Stomach (tissue), 9 donors: ENCODE results near the gene LCN12. TPM values are rescaled to one million over a fixed set of nuclear protein-coding genes. Genes with fewer than 3 reads are reported as not detected.

Experiments used
- DNase-seq, 2 donors: peaks; one replicate each; pipeline versions ENCODE4 v3.0.0 to v3.0.0-alpha.2; 2013 to 2019
- H3K27ac ChIP-seq, 5 donors: fragments of 200-600 bp in 4 of 5; sonication (generic) in 4 of 5; one replicate each; pipeline ENCODE4 v1.5.1; 2013 to 2019; ENCODE audit warnings: mild to moderate bottlenecking in 1 of 5, moderate library complexity in 1 of 5
- H3K27me3 ChIP-seq, 3 donors: fragments of 200-600 bp; sonication (generic); one replicate each; pipeline ENCODE4 v1.5.1; 2017 to 2019; ENCODE audit warnings: mixed run types in 1 of 3
- H3K36me3 ChIP-seq, 4 donors: fragments of 200-600 bp; sonication (generic); 1 replicate in 3 of 4; 2 replicates in 1 of 4; pipeline ENCODE4 v1.5.1; 2016 to 2019
- H3K4me1 ChIP-seq, 4 donors: fragments of 200-600 bp; sonication (generic); one replicate each; pipeline ENCODE4 v1.5.1; 2016 to 2019
- H3K4me3 ChIP-seq, 4 donors: fragments of 200-600 bp; sonication (generic) in 3 of 4; one replicate each; pipeline ENCODE4 v1.5.1; 2016 to 2019; ENCODE audit warnings: mild to moderate bottlenecking in 1 of 4
- H3K9me3 ChIP-seq, 4 donors: fragments of 200-600 bp; sonication (generic); one replicate each; pipeline ENCODE4 v1.5.1; 2016 to 2019
- EP300 ChIP-seq: sonication (generic); formaldehyde crosslinking; IDR thresholded peaks from one replicate; pipeline ENCODE4 v1.6.1; 2017; ENCODE audit warnings: antibody characterized with exemption
- POLR2A ChIP-seq, 4 donors: fragments of 450-650 bp; IDR thresholded peaks; one replicate each; pipeline ENCODE4 v1.6.1; 2016; ENCODE audit warnings: antibody characterized with exemption in 4 of 4, control low read depth in 2 of 4, mild to moderate bottlenecking in 1 of 4, moderate library complexity in 1 of 4
- POLR2AphosphoS5 ChIP-seq, 3 donors: sonication (generic); formaldehyde crosslinking; IDR thresholded peaks; one replicate each; pipeline ENCODE4 v1.6.1; 2016; ENCODE audit warnings: antibody characterized with exemption in 3 of 3
- WGBS, 5 donors: extraction: QIAGEN DNeasy Blood & Tissue Kit in 3 of 5; methylation state at CpG; one replicate each; pipeline versions ENCODE4 v1.1.5 to v1.1.7; 2013 to 2018; 5-methylcytosine and 5-hydroxymethylcytosine counted together
- intact Hi-C: fragments of 100-400 bp; cut with DNase I; formaldehyde crosslinking; loops from one replicate; pipeline ENCODE4 v1.15.1; 2023; ENCODE audit warnings: low total_unique reads
- polyA plus RNA-seq, 3 donors: library from polyadenylated mRNA; stranded (reverse); fragments of 200-250 nt; gene quantifications; one replicate each; pipeline ENCODE4 v1.2.3, GENCODE V29; 2013
- total RNA-seq, 5 donors: library from RNA; depleted of rRNA; stranded (reverse); fragments of >200 nt; gene quantifications; one replicate each; pipeline versions ENCODE4 v1.1.0 to v1.2.3, GENCODE V29; 2014 to 2016
- TF ChIP-seq, protein P1 (sequence below), 7 experiments: fragments of 450-650 bp in 4 of 7; fragments of 200-600 bp in 3 of 7; sonication (generic) in 3 of 7; IDR thresholded peaks; one replicate each; pipeline ENCODE4 v1.5.1; 2016 to 2019; ENCODE audit warnings: antibody characterized with exemption in 7 of 7, control low read depth in 2 of 7, mild to moderate bottlenecking in 1 of 7
- donor health status: healthy with polysubstance abuse.
- donor health status: Bipolar disorder and iron deficiency.
- donor health status: healthy.

LCN12 gene
- total and polyA plus RNA-seq, 8 donors, result 0.73 to 6.3 (median 2.3) TPM; not detected in 3

DNA sequence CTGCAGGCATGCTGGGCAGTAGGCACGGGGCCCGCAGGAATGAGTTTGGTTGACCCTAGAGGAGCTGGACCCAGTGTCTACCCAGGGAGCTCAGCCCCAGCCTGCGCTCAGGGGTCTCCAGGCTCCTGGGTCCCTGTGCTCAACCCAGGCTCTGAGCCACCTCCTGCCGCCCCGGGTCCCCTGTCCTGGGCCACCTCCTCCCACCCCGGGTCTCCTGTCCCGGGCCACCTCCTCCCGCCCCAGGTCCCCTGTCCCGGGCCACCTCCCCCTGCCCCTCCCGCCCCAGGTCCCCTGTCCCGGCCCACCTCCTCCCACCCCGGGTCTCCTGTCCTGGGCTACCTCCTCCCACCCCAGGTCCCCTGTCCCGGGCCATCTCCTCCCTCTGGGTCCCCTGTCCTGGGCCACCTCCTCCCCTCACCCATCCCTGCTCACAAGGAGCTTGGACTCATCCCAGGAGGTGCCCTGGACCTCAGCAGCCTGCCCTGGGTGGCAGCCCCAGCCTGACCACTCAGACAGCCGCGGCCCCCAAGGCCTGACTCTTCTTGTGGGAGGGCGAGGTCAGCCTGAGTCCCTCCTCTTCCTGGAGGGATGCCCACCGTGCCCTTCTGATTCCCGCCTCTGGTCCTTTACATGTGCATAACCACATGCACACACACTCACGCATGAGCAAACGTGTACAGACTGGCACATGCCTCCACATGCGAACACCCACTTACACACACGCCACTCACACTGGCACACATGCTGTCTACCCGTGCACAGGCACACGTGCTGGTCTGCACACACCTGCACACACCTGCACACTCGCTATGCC lies 2.4 kb downstream of the LCN12 start:
- no peak overlapping the region for H3K27ac ChIP-seq
- WGBS, 5 donors, result 87 to 90% (median 89%) methylated on average over 25 of the region's 25 CpGs

GRCh38 chr9:136955202-136955942 lies 3.3 kb downstream of the LCN12 start:
- Histone ChIP-seq H3K27ac (no peak overlapping the region), H3K4me3 (no peak overlapping the region), H3K27me3 (no peaks in the 10 kb centered on the region), H3K4me1 (peaks cover 7 to 23% (median 17%) of the 10 kb centered on the region in 4 donors), H3K9me3 (no peaks in the 10 kb centered on the region), H3K36me3 (no peaks in the 10 kb centered on the region)
- no peak for DNase-seq
- intact Hi-C loops, result loop anchor here (10.0 kb wide), 1 partner anchor 69 kb away; the partner anchor contains the start of gene ABCA2
- TF ChIP-seq POLR2A (IDR thresholded peaks at IDR 0.05), result no peak
- TF ChIP-seq, protein P1, sequence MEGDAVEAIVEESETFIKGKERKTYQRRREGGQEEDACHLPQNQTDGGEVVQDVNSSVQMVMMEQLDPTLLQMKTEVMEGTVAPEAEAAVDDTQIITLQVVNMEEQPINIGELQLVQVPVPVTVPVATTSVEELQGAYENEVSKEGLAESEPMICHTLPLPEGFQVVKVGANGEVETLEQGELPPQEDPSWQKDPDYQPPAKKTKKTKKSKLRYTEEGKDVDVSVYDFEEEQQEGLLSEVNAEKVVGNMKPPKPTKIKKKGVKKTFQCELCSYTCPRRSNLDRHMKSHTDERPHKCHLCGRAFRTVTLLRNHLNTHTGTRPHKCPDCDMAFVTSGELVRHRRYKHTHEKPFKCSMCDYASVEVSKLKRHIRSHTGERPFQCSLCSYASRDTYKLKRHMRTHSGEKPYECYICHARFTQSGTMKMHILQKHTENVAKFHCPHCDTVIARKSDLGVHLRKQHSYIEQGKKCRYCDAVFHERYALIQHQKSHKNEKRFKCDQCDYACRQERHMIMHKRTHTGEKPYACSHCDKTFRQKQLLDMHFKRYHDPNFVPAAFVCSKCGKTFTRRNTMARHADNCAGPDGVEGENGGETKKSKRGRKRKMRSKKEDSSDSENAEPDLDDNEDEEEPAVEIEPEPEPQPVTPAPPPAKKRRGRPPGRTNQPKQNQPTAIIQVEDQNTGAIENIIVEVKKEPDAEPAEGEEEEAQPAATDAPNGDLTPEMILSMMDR (IDR thresholded peaks at IDR 0.05), result no peak
- TF ChIP-seq POLR2AphosphoS5 (IDR thresholded peaks at IDR 0.05), result no peak
- TF ChIP-seq EP300, result no peak
- 83 to 88% (median 87%) methylated on average over 4 to 14 of the region's 14 CpGs for WGBS, 5 donors

More for the DNA sequence above, 2.4 kb downstream of the LCN12 start:
- no peaks in the 10 kb centered on the region for H3K27me3 ChIP-seq
- TF ChIP-seq POLR2AphosphoS5 (IDR thresholded peaks at IDR 0.05), result no peak
- H3K4me1 ChIP-seq, result peaks cover 9 to 29% (median 26%) of the 10 kb centered on the region in 4 donors
- no peak overlapping the region for H3K4me3 ChIP-seq
- no peaks in the 10 kb centered on the region for H3K9me3 ChIP-seq
- DNase-seq, result no peak
- no peaks in the 10 kb centered on the region for H3K36me3 ChIP-seq
- intact Hi-C loops, result loop anchor here (10.0 kb wide), 1 partner anchor 70 kb away; the partner anchor contains the start of gene ABCA2

DNA sequence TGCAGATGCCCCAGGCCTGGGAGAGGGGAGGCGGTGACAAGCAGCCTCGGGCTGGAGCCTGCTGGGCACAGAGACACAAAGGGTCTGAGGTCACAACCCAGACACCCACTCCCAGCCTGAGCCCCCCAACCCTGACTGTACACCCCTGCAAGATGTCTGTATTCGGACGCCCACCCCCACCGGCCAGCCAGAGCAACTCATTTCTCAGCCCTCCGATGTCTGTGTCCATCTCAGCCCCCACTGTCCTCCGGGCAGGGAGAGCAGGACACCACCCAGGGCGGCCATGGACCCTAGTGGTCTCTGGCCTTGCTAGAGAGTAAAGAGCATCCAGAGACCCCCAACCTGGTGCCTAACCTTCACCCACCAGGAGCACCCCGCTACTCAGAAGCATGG lies 3.9 kb downstream of the LCN12 start:
- intact Hi-C loops, result loop anchor here (10.0 kb wide), 1 partner anchor 69 kb away; the partner anchor contains the start of gene ABCA2
- no peak for TF ChIP-seq EP300
- TF ChIP-seq, protein P1 (IDR thresholded peaks at IDR 0.05), result no peak
- WGBS, 5 donors, result 91 to 95% (median 93%) methylated on average over 7 to 9 of the region's 9 CpGs

DNA sequence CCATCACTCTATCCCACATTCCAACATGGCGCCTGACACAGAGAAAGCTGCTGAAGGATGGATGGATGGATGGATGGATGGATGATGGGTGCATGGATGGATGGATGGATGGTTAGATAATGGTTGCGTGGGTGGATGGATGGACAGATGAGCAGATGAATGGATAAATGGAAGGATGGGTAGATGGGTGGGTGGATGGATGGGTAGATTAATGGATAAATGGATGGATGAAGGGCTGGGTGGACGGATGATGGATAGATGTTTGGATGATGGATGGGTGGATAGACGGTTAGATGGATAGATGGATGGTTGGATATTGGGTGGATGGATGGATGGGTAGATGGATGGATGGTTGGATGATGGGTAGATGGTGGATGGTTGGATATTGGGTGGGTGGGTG lies 4.5 kb downstream of the LCN12 start:
- intact Hi-C loops, result loop anchor here (10.0 kb wide), 1 partner anchor 68 kb away; the partner anchor contains the start of gene ABCA2
- no peak overlapping the region for H3K27ac ChIP-seq
- 93 to 99% (median 96%) methylated on average over 4 of the region's 4 CpGs for WGBS, 5 donors
- peaks cover 6 to 21% (median 18%) of the 10 kb centered on the region in 4 donors for H3K4me1 ChIP-seq
- no peaks in the 10 kb centered on the region for H3K36me3 ChIP-seq
- no peaks in the 10 kb centered on the region for H3K9me3 ChIP-seq
- H3K4me3 ChIP-seq, result no peak overlapping the region
- TF ChIP-seq, protein P1 (IDR thresholded peaks at IDR 0.05), result no peak
- no peak for TF ChIP-seq POLR2A (IDR thresholded peaks at IDR 0.05)
- TF ChIP-seq EP300, result no peak
- no peak for TF ChIP-seq POLR2AphosphoS5 (IDR thresholded peaks at IDR 0.05)
- H3K27me3 ChIP-seq, result no peaks in the 10 kb centered on the region
- DNase-seq, result no peak

More for the DNA sequence above, 3.9 kb downstream of the LCN12 start:
- no peaks in the 10 kb centered on the region for H3K9me3 ChIP-seq
- peaks cover 1 to 20% (median 16%) of the 10 kb centered on the region in 4 donors for H3K4me1 ChIP-seq
- no peak overlapping the region for H3K4me3 ChIP-seq
- H3K27ac ChIP-seq, result no peak overlapping the region
- no peaks in the 10 kb centered on the region for H3K36me3 ChIP-seq
- no peaks in the 10 kb centered on the region for H3K27me3 ChIP-seq
- DNase-seq, result no peak
